Urothelium cell line (cell line): Measurements from ENCODE around the gene KREMEN2.

Source experiments
- DNase-seq: peaks from one replicate; pipeline ENCODE4 v3.0.0; 2011; ENCODE audit warnings: low spot score, mixed read lengths
- FAIRE-seq: peaks from 2 replicates; lab custom pipeline; 2011; peaks lifted over from hg19 to GRCh38; lab: Jason Lieb, UNC

The KREMEN2 gene

DNA sequence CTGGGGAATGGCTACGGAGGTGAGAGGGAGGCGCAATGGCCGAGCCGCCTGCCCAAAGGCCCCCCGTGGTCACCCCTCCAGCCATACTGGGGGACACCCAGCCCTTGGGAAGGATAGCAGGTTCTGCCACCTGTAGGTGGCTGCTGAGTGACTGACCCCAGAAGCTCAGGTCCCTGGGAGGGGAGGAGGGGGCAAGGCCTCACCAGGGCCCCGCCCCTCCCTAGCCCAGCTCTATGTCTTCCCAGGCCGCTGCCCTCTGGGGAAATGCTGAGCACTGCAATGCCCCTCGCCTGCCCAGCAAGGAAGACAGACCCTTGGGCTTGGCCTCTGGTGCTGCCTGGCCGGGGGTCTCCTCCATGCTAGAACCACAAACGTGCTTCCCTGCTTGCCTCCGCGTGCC, 37.2 kb downstream of the KREMEN2 start:
- DNase-seq (no peak), FAIRE-seq (no peak)

DNA sequence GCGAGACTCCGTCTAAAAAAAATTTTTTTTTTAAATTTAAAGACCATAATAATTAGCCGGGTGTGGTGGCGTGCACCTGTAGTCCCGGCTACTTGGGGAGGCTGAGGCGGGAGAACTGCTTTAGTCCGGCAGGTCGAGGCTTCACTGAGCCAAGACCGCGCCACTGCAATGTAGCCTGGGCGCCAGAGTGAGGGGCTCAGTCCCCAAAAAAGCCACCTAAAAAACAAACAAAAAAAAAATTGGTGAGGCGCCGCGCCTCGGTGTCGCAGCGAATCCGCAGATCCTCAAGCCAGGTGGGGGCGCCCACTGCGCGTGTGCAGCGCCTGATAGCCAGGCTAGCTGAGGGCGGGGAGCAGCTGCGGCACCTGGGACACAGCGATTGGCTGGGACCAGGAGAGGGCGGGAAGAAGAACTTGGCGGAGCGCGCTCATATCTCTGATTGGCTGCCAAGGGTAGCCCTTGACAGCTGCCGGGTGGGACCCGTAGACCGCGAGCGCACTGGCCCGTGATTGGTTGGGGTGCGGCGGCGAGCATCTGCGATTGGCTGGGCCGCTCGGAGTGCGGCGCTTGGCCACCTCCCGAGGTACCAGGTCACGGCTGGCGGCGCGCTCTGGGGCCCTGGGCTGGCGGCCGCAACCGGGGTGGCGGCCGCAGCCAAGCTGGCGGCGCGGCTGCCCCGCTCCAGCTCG, 39.7 kb downstream of the KREMEN2 start:
- peak; percentile 97 for FAIRE-seq

DNA sequence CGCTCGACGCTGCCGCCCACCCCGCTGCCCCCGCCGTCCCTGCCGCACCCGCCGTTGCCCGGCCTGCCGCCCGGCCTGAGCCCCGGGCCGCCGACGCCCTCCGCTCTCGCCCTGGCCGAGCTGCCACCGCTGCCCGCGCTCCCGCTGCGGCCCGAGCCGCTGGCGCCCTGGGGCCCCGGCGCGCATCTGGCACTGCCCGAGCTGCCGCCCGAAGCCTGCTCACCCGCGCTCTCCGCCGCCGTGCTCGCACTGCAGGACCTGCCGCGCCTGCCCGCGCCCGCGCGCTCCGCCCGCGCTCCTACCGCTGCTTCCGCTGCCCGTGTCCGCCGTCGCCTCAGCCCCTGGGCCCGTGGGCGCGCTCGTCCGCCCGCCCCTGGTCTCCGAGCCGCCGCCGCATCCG, 40.2 kb downstream of the KREMEN2 start:
- FAIRE-seq (no peak), DNase-seq (no peak)

More for the DNA sequence above, 39.7 kb downstream of the KREMEN2 start:
- peak; percentile 99 for DNase-seq

DNA sequence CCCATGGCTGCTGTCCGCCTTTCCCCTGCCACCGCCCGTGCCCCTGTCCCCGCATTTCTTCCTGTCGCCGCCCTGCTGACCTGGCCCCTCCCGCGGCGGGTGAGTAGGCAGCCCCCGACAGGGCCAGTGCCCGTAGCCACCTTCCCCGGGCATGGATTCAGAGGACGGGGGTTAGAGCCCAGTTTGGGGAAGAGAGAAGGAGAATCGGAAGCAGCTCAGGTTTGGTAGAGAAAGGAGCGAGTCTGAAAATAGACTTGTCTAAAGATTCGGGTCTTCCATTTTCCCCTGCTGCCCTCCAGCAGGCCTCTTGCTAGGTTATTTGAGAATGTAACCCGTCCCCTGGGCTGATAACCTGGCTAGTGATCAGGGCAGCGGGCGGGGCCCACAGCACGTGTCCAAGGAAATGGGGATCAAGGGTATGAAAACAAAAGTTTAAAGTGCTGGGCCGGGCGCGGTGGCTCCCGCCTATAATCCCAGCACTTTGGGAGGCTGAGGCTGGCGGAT, 40.8 kb downstream of the KREMEN2 start:
- no peak for FAIRE-seq
- no peak for DNase-seq

DNA sequence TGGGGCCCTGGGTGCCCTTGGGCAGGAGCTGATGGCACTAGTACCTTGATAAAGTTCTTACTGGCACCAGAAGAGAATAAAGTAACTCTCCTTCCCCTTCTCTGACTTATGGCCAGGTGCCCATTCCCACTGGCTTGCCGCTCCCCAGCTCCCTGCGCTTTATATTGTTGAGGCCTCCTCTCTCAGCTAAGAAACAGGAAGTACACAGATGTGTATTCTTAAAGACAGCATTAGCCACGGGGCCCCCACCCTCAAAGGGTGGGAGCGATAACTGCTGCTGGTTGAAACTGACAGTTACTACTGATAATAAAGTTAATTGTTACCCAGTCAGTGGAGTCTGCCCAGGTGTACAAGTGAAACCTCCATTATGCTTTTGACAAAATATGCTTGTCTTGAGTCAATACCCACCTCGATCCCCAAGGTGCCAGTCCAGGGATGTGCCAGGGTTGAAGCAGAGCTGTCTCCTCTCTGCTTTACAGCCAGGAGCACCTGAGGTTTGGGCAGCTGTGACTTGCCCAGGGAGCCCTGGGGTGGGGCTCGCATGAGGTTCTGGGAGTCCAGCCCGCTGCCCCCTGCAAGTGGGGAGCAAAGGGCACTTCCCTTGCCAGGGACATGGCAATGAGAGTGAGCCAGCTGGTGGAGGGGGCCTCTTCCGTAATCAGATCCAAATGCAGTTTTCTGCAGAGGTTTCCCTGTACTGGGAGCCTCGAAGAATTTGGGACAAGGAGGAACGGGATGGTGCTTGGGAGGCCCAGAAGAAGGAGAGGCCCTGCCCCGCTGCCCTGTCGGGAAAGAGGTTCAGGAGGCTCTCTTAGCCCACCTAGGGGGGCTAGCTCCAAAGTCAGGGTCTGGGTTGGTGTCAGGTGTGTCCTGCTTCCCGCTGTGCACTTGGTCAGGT, 43.2 kb downstream of the KREMEN2 start:
- DNase-seq: no peak
- FAIRE-seq: no peak

DNA sequence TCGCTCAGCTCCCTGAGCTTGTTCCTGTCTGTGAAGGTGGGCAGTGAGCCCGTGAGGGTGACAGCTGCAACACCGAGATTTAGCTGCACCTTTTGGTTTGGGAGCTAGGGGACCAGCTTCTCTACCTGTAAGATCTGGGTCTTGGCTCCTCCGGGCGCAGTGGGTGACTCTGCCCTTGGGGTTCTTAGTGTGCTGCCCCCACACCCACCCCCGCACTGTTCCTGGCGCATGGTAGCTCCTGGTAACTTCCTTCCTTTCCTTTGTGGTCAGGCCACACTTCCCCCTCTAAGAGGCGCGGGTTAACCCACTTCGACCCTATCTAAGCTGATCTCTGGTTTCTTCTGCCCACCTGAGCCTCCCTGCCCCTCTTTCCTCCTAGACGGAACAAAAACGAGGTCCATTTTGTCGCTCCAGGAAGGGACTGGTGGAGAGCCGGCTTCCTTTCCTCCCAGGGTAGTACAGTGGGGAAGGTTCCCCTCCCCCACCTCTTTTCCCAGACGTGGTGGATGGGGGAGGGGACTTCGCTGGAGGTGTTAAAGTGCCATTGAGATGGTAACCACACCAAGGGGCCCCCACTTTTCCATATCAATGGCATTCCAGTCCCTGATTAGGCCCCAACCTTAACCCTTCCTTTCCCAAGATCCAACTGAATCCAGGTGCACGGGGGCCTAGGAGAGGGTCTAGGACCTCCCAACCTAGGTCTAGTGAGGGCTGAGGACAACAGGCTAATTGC, 44.0 kb downstream of the KREMEN2 start:
- DNase-seq (no peak), FAIRE-seq (no peak)

DNA sequence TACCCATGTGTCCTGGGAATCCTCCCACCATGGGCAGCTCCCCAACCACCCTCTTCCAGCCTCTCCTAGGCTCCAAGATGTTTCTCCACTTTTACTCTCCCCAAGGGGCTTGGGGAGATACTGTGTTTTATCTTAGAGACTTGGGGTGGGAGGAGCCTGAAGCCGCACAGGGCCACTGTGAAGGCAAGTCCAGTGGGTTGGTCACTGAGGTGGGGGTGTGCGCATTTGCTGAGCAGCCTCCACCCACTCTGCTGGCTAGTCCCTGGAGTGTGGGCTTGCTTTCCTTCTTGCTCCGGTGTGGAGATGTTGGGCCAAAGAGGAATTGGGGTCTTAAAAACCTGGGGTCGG, 44.6 kb downstream of the KREMEN2 start:
- FAIRE-seq (no peak), DNase-seq (no peak)

DNA sequence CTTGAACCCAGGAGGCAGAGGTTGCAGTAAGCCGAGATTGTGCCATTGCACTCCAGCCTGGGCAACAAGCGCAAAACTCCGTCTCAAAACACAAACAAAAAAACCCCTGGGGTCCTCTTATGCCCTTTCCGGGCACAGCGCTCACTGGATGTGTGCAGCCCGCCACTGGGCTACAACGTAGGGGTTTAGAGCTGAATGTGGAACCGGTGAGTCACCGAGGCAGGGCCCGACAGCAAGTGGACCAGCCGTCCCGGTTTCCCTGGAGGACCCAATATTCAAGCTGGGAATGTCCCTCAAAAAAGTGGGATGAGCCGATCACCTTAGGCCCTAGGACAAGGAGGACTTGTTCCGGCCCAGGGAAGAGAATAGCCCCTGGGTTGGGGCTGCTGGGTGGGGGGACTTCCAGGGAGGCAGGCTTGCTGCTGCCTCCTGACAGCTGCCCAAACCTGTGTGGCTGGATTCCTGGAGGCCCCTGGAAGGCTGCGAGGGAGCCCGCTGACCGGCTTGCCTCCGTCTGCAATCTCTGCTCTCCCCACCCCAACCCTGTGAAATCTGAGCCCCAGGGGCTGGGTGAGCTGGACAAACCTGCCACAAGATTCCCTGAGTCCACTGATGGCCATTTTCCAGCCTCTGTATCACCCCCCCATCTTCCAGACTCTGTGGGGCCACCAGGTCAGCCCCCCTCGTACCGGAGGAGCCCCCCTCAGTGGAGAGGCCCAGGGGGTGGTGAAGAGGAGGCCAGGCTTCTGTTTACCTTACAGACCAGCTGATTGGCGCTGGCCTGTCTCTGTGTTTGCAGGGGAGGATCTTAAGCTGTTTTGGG, 45.7 kb downstream of the KREMEN2 start:
- FAIRE-seq (no peak), DNase-seq (no peak)

DNA sequence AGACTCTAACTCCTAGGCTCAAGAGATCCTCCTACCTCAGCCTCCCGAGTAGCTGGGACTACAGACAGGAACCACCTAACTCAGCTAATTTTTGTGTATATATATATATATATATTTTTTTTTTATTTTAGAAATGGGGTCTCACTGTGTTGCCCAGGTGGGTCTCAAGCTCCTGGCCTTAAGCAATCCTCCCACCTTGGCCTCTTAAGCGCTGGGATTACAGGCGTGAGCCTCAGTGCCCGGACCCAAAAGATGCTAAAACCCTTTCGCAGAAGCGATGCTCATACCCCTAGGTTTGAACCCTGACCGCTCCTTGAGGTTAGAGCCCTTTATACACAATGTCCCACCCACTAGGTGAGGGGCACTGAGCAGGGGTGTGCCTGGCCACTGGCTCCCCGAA, 46.4 kb downstream of the KREMEN2 start:
- DNase-seq (no peak), FAIRE-seq (no peak)

DNA sequence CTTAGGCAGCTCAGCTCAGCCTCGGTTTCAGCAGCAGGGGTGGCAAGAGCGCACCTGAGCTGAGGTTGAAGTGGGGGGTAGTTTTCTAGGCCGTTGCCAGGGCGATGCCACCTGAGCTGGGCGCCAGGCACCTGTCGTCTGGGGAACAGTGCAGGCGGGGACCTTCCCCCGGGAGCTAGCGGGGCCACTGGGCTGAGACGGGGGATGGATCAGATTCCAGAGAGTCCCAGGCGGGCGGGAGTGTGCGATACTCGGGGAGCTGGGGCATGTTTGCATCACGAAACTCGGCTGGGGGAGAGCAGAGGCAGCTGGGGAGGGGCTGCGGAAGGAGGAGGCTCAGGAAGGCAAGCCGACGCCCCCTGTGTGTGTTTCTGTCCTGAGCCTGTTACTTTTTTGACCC, 48.2 kb downstream of the KREMEN2 start:
- DNase-seq (no peak), FAIRE-seq (no peak)

DNA sequence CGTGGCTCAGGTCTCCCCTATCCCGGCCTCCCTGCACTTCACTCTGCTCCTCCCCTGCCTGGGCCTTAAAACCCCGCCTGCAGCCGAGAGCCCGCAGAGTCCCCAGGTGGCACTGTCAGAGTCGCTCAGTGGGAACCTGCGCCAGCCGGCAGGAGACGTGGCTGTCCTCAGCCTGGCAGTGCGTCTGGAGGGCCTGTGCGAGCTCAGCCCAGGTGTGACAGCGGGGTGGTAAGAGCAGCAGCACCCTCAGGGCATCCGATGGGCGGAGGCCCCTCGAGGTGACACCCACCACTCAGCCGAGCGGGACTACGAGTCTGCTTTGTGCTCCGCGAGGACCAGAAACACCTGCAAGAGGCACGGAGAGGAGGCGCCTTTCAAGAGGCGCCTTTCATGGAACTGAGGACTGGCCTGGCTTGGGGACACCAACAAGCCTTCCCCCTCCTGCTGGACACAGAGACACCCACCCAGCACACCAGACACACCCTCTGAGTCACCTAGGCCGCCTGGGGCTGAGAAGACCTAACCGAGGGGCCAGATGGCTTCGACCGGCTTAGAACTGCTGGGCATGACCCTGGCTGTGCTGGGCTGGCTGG, 48.8 kb downstream of the KREMEN2 start, which contains the start of gene CLDN9:
TSS of gene CLDN9 (plus strand) at position 96 of the 593 bp plus-strand sequence. CDS start at position 536, 440 bp downstream.
- DNase-seq (no peak), FAIRE-seq (no peak)

DNA sequence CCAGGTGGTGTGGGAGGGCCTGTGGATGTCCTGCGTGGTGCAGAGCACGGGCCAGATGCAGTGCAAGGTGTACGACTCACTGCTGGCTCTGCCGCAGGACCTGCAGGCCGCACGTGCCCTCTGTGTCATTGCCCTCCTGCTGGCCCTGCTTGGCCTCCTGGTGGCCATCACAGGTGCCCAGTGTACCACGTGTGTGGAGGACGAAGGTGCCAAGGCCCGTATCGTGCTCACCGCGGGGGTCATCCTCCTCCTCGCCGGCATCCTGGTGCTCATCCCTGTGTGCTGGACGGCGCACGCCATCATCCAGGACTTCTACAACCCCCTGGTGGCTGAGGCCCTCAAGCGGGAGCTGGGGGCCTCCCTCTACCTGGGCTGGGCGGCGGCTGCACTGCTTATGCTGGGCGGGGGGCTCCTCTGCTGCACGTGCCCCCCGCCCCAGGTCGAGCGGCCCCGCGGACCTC, 49.4 kb downstream of the KREMEN2 start:
- no peak for FAIRE-seq
- DNase-seq: no peak

DNA sequence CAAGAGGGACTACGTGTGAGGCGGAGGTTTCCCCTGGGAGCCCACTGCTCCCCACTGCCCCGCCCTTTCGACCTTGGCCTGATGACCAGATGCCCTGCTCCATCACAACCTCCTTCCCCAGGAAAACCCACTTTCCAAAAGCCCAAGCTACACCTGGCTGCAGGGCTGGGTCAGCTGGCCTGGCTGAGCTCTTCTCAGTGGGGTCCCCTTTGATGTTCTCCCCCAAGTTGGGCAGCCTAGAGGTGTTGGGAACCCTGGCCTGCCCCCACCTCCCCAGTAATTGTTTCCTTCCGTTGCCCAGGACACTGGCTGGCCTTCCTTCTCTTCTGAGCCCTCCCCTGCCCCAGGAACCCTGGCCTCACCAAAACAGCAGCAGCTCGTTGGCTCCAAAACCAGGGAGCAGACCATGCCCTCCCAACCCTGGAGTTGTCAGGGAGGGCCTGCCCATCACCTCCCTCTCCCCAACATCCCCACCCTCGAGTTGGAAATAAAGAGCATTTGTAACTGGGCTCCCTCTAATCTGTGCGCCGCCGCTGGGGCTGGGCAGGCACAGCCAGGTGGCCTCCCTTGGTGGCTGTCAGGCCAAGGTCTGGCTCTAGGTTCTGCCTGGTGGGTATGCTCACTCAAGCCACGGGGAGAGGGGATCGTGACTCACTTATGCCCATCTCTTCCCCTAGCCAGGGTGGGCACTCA, 50.1 kb downstream of the KREMEN2 start:
- no peak for DNase-seq
- FAIRE-seq: no peak

DNA sequence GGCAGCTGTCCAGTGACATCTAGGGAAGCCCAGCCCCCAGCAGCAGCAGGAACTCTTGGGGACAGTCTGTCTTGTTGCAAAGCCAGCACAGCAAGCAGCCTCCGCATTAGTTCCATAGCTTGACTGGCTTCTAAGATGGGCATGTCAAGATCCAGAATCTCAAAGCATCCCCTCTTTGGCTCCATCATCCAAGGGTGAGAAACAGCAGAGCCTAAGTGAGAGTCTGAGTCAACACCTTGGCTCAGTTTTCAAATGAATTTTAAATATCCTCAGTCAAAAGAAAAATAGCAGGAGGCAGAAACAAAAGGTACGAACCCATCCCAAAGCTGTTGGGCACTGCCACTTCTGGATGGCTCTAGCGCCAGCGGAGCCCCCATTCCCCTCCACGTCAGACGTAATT, 50.9 kb downstream of the KREMEN2 start:
- FAIRE-seq (no peak), DNase-seq (no peak)

DNA sequence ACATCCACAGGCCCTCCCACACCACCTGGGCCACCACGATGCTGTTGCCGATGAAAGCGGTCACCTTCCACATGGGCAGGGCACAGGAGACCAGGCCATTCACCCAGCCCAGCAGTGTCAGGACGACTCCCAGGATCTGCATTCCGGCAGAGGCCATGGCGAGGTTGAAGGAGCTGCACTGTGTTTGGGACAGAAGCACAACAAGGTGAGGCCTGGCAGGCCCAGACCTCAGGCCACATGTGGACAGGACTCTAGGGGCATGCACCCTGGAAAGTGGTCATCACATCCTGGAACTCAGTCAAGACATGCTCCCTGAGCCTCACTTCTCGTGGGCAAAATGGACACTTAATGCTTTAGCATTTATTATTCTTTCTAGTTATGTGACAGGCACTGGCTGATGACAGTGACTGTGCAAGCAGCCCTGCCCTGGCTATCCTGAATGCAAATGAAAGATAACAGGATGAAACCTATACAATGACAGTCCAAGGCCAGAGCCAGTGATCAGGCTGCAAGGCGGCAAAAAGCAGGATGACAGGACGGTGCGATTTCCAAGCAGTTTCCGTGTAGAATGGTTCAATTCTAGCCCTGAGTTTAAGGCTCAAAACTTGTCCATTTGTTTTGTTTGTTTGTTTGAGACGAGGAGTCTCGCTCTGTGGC, 51.9 kb downstream of the KREMEN2 start:
- DNase-seq (no peak), FAIRE-seq (no peak)

DNA sequence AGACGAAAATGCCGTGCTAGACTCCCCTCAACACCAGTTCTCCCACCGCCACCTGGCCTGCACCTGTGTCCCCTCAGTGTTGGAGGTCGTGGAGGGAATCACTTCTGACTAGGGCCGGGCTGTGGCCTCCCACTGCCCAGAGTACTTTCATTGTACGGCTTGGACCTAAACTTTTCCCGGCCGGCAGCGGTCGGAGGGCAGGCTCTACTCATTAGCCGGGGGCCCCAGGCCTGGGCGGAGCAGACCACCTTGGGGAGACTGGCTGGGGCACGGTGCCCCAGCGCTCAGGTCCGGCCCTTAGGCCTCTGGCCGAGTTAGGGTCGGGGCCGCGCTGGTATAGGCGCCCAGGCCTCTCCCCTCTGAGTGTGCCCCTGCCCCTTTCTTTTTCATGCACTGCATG, 53.3 kb downstream of the KREMEN2 start:
- FAIRE-seq: no peak
- DNase-seq: no peak
